Pancreas (tissue), 10 donors: Measurements from ENCODE around the gene CHID1. TPM values are rescaled to one million over a fixed set of nuclear protein-coding genes. Genes with fewer than 3 reads are reported as not detected.

Experiments
- ATAC-seq, 4 donors: fragments of 200-7000 bp; cut with Tn5 transposase; one replicate each; pipeline versions ENCODE4 v1.8.0 to v1.9.1; 2020; ENCODE audit warnings: mild to moderate bottlenecking in 4 of 4, moderate library complexity in 4 of 4
- DNase-seq, 6 donors: peaks; one replicate each; pipeline ENCODE4 v3.0.0-alpha.2; 2020
- FAIRE-seq: peaks from 2 replicates; lab custom pipeline; 2012; peaks lifted over from hg19 to GRCh38; lab: Jason Lieb, UNC
- H3K27ac ChIP-seq, 4 donors: fragments of 200-600 bp; sonication (generic); 1 replicate in 3 of 4; 2 replicates in 1 of 4; pipeline versions ENCODE4 v1.5.0 to v1.8.0; 2020
- H3K27me3 ChIP-seq, 4 donors: fragments of 200-600 bp; one replicate each; pipeline ENCODE4 v1.8.0; 2021
- H3K36me3 ChIP-seq, 3 donors: fragments of 200-600 bp; sonication (generic) in 1 of 3; one replicate each; pipeline versions ENCODE4 v1.5.0 to v1.8.0; 2020 to 2021
- H3K4me1 ChIP-seq, 3 donors: fragments of 200-600 bp; one replicate each; pipeline ENCODE4 v1.8.0; 2021
- H3K4me3 ChIP-seq, 4 donors: fragments of 200-600 bp; sonication (generic) in 2 of 4; one replicate each; pipeline versions ENCODE4 v1.5.0 to v1.8.0; 2020 to 2021
- H3K9me3 ChIP-seq, 4 donors: fragments of 200-600 bp; one replicate each; pipeline ENCODE4 v1.8.0; 2021
- WGBS, 2 donors: extraction: QIAGEN DNeasy Blood & Tissue Kit; methylation state at CpG; one replicate each; pipeline ENCODE4 v1.1.7; 2013; 5-methylcytosine and 5-hydroxymethylcytosine counted together
- intact Hi-C, 3 donors: fragments of 100-400 bp; cut with DNase I; formaldehyde crosslinking; loops; one replicate each; pipeline versions ENCODE4 v1.11.1 to v1.14.2; 2022
- polyA plus RNA-seq, 2 donors: library from polyadenylated mRNA; stranded (reverse); fragments of 200-250 nt; gene quantifications; one replicate each; pipeline ENCODE4 v1.2.3, GENCODE V29; 2013
- total RNA-seq, 6 donors: library from RNA; stranded (reverse); fragmentation: NEBNext Ultra II Directional in 4 of 6; extraction: Animal tissue kit (Norgen Biotek cat#: 25700) in 4 of 6; gene quantifications; one replicate each; pipeline versions ENCODE4 v1.2.1 to v1.2.4, GENCODE V29; 2021 to 2023
- TF ChIP-seq, protein P1 (sequence below), 4 donors: fragments of 200-600 bp; sonication (generic) in 3 of 4; IDR thresholded peaks; one replicate each; pipeline versions ENCODE4 v1.5.0 to v1.8.0; 2021; ENCODE audit warnings: antibody characterized with exemption in 4 of 4
- donor health status: healthy with polysubstance abuse.
- donor health status: DM: no; HTN: no; CAD: no; lungs with moderate emphysema.
- donor health status: DM: no; HTN: no; CAD: no.
- donor health status: control.
- donor health status: control.
- donor health status: Bipolar disorder and iron deficiency.
- donor health status: DM: yes; HTN: yes; CAD: no.
- donor health status: DM: no; HTN: no; CAD: no.
- donor health status: DM: no; HTN: no; CAD: no.
- donor health status: DM: yes; HTN: yes; CAD: no.

CHID1 gene
- total and polyA plus RNA-seq, 8 donors, result 41.7 to 86.0 (median 62.1) TPM

DNA sequence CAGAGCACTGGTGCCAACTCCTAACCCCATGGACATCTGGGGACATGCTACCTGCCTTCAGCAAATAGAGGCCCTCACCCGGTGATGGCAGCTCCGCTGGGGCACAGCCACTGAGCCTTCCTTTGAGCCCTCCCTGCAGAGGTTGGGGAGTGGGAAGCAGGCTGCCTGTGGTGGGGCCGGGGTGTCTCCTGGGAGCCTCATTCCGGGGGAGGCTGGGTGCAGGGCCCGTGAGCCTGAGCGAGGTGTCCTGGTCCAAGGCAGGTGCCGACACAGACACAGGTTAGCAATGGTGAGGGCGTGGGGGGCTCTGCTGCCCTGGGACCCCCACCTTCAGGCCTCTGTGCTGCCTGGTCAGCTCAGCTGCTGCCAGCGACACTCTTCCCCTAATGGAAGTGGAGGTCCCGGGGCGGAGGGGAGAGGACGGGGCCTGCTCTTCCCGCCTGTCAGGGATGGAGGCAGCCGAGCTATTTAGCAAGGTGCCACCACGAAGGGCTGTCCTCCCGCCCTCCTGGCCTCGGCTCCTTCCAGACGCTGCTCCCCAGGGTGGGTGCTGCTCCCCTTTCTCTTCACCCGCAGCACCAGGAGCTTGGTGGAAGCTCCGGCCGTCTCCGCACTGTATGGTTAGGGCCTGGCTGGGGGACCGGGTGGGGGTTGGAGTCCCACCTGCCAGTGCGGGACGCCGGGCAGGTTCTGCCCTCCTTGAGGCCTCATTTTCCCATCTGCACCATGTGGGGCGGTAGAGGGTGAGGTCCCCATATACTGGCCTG is 56.7 kb downstream of the CHID1 start:
- FAIRE-seq (no peak), ATAC-seq (no peak), DNase-seq (no peak)
- H3K27me3 ChIP-seq, result no peaks in the 10 kb centered on the region
- TF ChIP-seq, protein P1, sequence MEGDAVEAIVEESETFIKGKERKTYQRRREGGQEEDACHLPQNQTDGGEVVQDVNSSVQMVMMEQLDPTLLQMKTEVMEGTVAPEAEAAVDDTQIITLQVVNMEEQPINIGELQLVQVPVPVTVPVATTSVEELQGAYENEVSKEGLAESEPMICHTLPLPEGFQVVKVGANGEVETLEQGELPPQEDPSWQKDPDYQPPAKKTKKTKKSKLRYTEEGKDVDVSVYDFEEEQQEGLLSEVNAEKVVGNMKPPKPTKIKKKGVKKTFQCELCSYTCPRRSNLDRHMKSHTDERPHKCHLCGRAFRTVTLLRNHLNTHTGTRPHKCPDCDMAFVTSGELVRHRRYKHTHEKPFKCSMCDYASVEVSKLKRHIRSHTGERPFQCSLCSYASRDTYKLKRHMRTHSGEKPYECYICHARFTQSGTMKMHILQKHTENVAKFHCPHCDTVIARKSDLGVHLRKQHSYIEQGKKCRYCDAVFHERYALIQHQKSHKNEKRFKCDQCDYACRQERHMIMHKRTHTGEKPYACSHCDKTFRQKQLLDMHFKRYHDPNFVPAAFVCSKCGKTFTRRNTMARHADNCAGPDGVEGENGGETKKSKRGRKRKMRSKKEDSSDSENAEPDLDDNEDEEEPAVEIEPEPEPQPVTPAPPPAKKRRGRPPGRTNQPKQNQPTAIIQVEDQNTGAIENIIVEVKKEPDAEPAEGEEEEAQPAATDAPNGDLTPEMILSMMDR (IDR thresholded peaks at IDR 0.05), result no peak
- intact Hi-C loops, result no loop called here
- 96% methylated on average over 27 of the region's 27 CpGs for WGBS, 2 donors
- no peak overlapping the region for H3K4me3 ChIP-seq
- peaks cover 0 to 8% (median 4%) of the 10 kb centered on the region in 3 donors for H3K4me1 ChIP-seq
- H3K36me3 ChIP-seq, result no peaks in the 10 kb centered on the region
- H3K27ac ChIP-seq, result no peak overlapping the region
- no peaks in the 10 kb centered on the region for H3K9me3 ChIP-seq

- Histone ChIP-seq H3K27ac (no peak overlapping the region), H3K4me3 (no peak overlapping the region), H3K36me3 (no peaks in the 10 kb centered on the region), H3K9me3 (no peaks in the 10 kb centered on the region), H3K27me3 (no peaks in the 10 kb centered on the region), H3K4me1 (peaks cover 0 to 16% (median 11%) of the 10 kb centered on the region in 3 donors)
- TF ChIP-seq, protein P1 (IDR thresholded peaks at IDR 0.05), result no peak
- no peak for DNase-seq
- no peak for FAIRE-seq
- no peak for ATAC-seq
- WGBS, 2 donors, result 84 to 87% methylated on average over 14 to 15 of the region's 15 CpGs
- intact Hi-C loops, result no loop called here
Observed at GRCh38 chr11:852762-853161, 57.8 kb downstream of the CHID1 start.

- FAIRE-seq (no peak), DNase-seq (no peak)
Observed at GRCh38 chr11:850775-851763, 59.5 kb downstream of the CHID1 start.

GRCh38 chr11:849951-850774 is 60.4 kb downstream of the CHID1 start:
- TF ChIP-seq, protein P1 (IDR thresholded peaks at IDR 0.05), result no peak
- no peak for DNase-seq
- no peaks in the 10 kb centered on the region for H3K9me3 ChIP-seq
- intact Hi-C loops, result loop anchor here in 1 of 3 donors (5.0 kb wide), 1 partner anchor 202 kb away; no protein-coding TSS in a partner anchor
- H3K27me3 ChIP-seq, result no peaks in the 10 kb centered on the region
- peak overlapping the region; percentile 8 to 31 (median 20) for H3K4me3 ChIP-seq
- peaks cover 0 to 16% (median 11%) of the 10 kb centered on the region in 3 donors for H3K4me1 ChIP-seq
- FAIRE-seq, result no peak
- WGBS, 2 donors, result 30 to 36% methylated on average over 73 to 97 of the region's 97 CpGs
- no peaks in the 10 kb centered on the region for H3K36me3 ChIP-seq
- no peak overlapping the region for H3K27ac ChIP-seq
- ATAC-seq, result no peak

More at GRCh38 chr11:850775-851763, 59.5 kb downstream of the CHID1 start:
- intact Hi-C loops, result no loop called here
- H3K9me3 ChIP-seq, result no peaks in the 10 kb centered on the region
- H3K4me1 ChIP-seq, result peaks cover 0 to 16% (median 11%) of the 10 kb centered on the region in 3 donors
- no peaks in the 10 kb centered on the region for H3K36me3 ChIP-seq
- H3K4me3 ChIP-seq, result no peak overlapping the region
- ATAC-seq, result no peak
- H3K27ac ChIP-seq, result no peak overlapping the region
- H3K27me3 ChIP-seq, result no peaks in the 10 kb centered on the region
- TF ChIP-seq, protein P1 (IDR thresholded peaks at IDR 0.05), result no peak
- WGBS, 2 donors, result 74 to 82% methylated on average over 28 of the region's 28 CpGs
